HG03066 (cell line): Measurements from ENCODE around the gene PLCL2.
A peak's percentile ranks its signal among the peaks of the same experiment; 100 is the strongest.

Experiments
- ATAC-seq: cut with Tn5 transposase; IDR thresholded peaks from one replicate; pipeline ENCODE4 v1.9.1; 2021; ENCODE audit warnings: low read depth; ENCODE audit not compliant: unreplicated experiment

Gene PLCL2

DNA sequence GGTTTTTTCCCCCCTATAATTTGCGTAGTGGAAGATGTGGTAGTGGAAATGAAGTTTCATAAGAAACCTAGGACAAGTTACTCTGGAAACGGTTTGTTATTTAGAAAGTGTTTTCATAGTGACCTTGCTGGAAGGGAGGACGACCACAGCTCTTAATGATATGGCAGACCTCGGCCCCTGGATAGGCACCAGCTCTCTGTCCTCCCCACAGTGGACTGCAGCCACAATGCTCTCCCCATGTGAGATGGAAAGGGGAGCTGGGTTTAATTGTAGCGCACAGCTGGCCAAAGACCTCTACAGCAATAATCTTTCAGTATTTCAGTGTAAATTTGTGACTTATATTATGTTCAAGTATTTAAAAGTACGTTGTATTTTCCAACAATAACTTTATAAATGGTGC, 151.2 kb downstream of the PLCL2 start:
- no peak for ATAC-seq

DNA sequence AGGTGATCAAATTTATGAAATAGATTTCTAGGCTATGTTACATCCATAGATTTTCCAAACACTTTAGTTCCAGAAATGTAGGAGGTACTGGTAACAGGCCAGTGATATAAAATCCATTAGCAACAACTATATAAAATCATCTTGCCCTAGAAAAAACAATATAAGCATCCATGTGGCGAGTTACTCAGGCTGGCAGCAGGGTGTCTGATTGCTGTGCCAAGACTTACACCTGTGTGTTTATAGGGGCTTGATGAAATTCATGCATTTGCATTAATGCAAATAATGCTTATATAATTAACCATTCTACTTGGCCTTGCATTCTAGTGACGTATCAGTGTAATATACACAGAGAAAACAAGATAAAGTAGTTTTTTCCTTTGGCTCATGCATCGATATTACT, 153.4 kb downstream of the PLCL2 start:
- no peak for ATAC-seq

- no peak for ATAC-seq
These were observed 154.3 kb downstream of the PLCL2 start for GRCh38 chr3:17038900-17039553.

DNA sequence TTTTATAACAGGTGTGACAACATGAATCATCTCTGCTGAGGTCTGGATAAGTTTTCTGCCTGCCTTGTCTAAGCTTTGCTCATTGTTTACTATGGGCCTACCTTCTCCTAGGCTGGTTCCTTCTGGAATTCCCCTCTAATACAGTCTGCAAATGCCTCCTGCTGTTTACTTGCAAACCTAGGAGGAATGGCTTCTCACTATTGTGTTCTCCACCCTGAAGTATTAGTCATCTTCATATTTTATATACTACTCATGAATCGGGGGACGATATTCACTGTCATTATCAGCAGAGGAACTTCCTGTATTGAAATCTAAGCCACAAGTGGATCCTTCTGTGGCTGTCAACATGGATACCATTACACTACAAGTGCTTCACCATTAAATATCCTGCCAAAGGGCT, 154.8 kb downstream of the PLCL2 start:
- ATAC-seq = no peak

- no peak for ATAC-seq
These were observed 155.7 kb downstream of the PLCL2 start for GRCh38 chr3:17040322-17040989.

GRCh38 chr3:17040990-17041377, 156.2 kb downstream of the PLCL2 start:
- no peak for ATAC-seq

GRCh38 chr3:17044855-17045254, 160.1 kb downstream of the PLCL2 start:
- peak; percentile 65 for ATAC-seq

- no peak for ATAC-seq
These were observed 160.9 kb downstream of the PLCL2 start for GRCh38 chr3:17045705-17046104.

DNA sequence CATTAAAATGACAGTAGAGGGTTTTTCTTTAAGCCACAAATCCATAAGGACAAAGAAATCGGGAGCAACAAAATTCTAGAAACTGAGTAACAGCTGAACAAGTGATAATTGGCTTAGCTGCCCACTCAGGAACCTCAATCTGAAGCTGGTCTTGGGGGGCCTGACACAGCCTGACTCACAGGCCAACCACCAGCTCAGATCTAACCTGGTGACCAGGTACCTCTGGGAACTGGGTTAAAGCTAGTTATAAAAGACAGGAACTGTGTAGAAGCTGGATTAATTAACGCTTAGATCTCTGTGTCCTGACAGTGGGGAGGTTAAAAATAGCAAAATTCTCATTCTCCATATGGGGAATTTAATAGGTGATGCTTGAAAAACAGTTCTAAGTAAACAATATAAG, 161.9 kb downstream of the PLCL2 start:
- no peak for ATAC-seq

GRCh38 chr3:17047162-17047561, 162.4 kb downstream of the PLCL2 start:
- ATAC-seq = no peak

- no peak for ATAC-seq
These were observed 163.1 kb downstream of the PLCL2 start for GRCh38 chr3:17047894-17048293.

DNA sequence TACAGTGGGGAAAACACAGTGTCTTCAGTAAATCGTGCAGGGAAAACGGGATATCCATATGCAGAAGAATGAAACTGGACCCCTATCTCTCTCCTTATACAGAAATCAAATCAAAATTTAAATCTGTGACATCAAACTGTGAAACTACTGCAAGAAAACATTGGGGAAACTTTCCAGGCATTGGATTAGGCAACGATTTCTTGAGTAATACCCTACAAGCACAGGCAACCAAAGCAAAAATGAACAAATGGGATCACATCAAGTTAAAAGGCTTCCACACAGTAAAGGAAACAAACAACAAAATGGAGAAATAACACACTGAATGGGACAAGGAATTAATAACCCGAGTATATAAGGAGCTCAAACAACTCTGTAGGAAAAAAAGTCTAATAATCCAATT, 165.3 kb downstream of the PLCL2 start:
- ATAC-seq = no peak

DNA sequence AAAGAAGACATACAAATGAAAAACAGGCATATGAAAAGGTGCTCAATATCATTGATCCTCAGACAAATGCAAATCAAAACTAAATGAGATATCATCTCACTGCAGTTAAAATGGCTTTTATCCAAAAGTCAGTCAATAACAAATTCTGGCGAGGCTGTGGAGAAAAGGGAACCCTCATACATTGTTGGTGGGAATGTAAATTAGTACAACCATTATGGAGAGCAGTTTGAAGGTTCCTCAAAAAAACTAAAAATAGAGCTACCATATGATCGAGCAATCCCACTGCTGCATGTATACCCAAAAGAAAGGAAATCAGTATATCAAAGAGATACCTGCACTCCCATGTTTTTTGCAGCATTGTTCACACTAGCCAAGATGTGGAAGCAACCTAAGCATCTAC, 165.8 kb downstream of the PLCL2 start:
- ATAC-seq = no peak

DNA sequence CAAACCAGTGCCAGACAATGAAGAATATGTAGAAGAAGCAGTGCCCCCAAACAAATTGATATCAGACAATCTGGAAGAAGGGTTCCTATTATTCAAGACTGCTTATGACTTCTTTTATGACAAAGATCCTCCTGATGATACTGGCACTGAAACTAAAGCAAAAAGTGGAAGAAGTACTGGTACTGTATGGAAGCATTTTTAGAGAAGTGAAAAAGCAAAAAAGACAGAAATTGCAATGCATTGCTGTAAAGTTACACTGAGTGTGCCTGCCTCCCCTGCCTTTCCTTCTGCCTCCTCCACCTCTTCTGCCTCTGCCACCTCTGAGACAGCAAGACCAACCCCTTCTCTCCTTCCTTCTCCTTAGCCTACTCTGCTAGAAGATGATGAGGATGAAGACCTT, 167.6 kb downstream of the PLCL2 start:
- ATAC-seq = peak; percentile 50

- ATAC-seq = no peak
These were observed 169.7 kb downstream of the PLCL2 start for GRCh38 chr3:17054301-17054981.

GRCh38 chr3:17054982-17055343, 170.2 kb downstream of the PLCL2 start:
- no peak for ATAC-seq

DNA sequence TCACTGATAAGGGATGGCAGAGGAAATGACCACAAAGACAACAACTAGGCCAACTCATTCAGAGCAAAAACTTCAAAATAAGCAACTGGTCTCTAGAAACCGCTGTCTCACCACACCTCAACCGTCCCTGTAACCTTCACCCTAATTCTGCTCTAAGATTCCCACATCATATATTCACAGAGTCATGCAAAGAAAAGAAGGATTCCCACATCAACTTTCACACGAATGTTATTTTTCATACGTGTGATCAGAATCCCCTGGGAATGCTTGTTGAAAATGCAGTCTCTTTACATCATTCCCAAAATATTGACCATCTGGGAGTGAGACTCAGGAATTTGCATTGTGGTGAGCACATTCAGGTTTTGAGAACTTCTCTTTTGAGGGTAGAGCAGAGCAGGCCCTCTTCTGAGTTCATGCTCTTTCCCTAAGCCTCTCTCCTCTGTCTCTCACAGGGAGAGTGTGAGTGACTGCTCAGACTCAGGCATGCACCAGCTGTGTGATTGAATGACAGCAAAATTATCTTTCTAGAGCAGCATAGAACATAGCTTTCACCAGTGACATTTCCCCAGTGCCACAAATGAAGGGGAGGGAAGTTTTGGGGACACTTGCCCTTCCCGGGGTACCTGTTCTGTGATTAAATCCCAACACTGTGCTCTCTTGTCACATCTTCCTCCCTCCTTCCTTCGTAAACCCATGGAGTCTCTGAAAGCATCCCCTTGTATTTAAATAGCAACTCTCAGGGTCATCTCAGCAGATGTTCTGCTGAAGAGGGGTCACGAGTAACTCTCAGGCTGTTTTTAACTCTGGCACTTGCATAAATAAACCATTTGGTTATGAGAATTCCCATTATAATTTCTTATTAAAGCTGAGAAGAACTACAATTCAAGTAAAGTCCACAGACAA, 170.9 kb downstream of the PLCL2 start:
- peak; percentile 75 for ATAC-seq

DNA sequence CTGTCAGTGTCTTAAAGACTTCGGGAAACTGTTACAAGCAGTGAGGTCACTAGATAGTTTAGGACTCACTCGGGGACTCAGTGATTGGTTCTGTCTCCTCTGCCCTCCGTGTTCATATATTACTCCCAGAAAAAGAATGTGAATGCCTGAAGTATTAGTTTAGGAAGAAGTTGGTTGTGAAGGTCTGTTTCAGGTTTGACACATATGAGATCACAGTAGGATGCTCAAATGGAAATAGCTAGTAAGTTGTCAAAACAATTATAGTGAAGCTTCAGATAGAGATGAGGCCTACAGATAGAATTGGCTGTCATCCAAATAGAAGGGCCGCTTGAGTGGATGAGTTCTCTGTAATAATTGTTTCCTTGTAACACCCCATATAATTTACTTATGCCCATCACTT, 172.6 kb downstream of the PLCL2 start:
- no peak for ATAC-seq

- no peak for ATAC-seq
These were observed 175.3 kb downstream of the PLCL2 start for GRCh38 chr3:17059989-17060550.

GRCh38 chr3:17061005-17061404, 176.2 kb downstream of the PLCL2 start:
- no peak for ATAC-seq

- ATAC-seq = no peak
These were observed 178.0 kb downstream of the PLCL2 start for GRCh38 chr3:17062736-17063135.
